ENCODE measurements around the gene SLC9A3. TPM values are rescaled to one million over a fixed set of nuclear protein-coding genes. Genes with fewer than 3 reads are reported as not detected.

SLC9A3 gene
- total RNA-seq, 1 donor from 2014 or later: 1.2 TPM

- FAIRE-seq (no peak), DNase-seq (ENCODE audit: low spot score in 2 of 2) (no peak)
These were observed 16.0 kb upstream of the SLC9A3 start for GRCh38 chr5:540071-540905.

- no peak for FAIRE-seq
- no peak for DNase-seq (ENCODE audit: low spot score in 2 of 2)
These were observed 15.3 kb upstream of the SLC9A3 start for GRCh38 chr5:539469-540070.

- FAIRE-seq: no peak
- DNase-seq (ENCODE audit: low spot score in 2 of 2): no peak
These were observed 14.7 kb upstream of the SLC9A3 start for GRCh38 chr5:538801-539468.

- FAIRE-seq (no peak), DNase-seq (ENCODE audit: low spot score in 2 of 2) (no peak)
These were observed 14.1 kb upstream of the SLC9A3 start for GRCh38 chr5:538271-538771.

GRCh38 chr5:537621-538071 lies 13.4 kb upstream of the SLC9A3 start:
- DNase-seq (ENCODE audit: low spot score in 2 of 2) (no peak), FAIRE-seq (no peak)

- no peak for FAIRE-seq
- DNase-seq (ENCODE audit: low spot score in 2 of 2): no peak
These were observed 12.8 kb upstream of the SLC9A3 start for GRCh38 chr5:537098-537497.

GRCh38 chr5:535846-536698 lies 11.8 kb upstream of the SLC9A3 start:
- DNase-seq (ENCODE audit: low spot score in 2 of 2): no peak
- FAIRE-seq: no peak

- FAIRE-seq (no peak), DNase-seq (ENCODE audit: low spot score in 2 of 2) (no peak)
These were observed 10.8 kb upstream of the SLC9A3 start for GRCh38 chr5:534743-535671.

- no peak for FAIRE-seq
- no peak for DNase-seq (ENCODE audit: low spot score in 2 of 2)
These were observed 9.9 kb upstream of the SLC9A3 start for GRCh38 chr5:533955-534742.

- no peak for FAIRE-seq
- no peak for DNase-seq (ENCODE audit: low spot score in 2 of 2)
These were observed 9.2 kb upstream of the SLC9A3 start for GRCh38 chr5:533243-533954.

GRCh38 chr5:532521-533242 lies 8.4 kb upstream of the SLC9A3 start:
- FAIRE-seq (no peak), DNase-seq (ENCODE audit: low spot score in 2 of 2) (no peak)

GRCh38 chr5:531749-532315 lies 7.6 kb upstream of the SLC9A3 start:
- DNase-seq (ENCODE audit: low spot score in 2 of 2) (no peak), FAIRE-seq (no peak)

GRCh38 chr5:531101-531748 lies 7.0 kb upstream of the SLC9A3 start:
- no peak for FAIRE-seq
- DNase-seq (ENCODE audit: low spot score in 2 of 2): no peak

- DNase-seq (ENCODE audit: low spot score in 2 of 2) (no peak), FAIRE-seq (no peak)
These were observed 6.0 kb upstream of the SLC9A3 start for GRCh38 chr5:530001-530955.

Data from frontal cortex (tissue), 4 donors.